Measurements from ENCODE around the gene MRPL17.
A peak's percentile ranks its signal among the peaks of the same experiment; 100 is the strongest.

The MRPL17 gene

GRCh38 chr11:6681949-6682348 lies 1.2 kb downstream of the MRPL17 start:
- DNase-seq = no peak

GRCh38 chr11:6681505-6681904 lies 1.6 kb downstream of the MRPL17 start:
- DNase-seq = no peak

DNA sequence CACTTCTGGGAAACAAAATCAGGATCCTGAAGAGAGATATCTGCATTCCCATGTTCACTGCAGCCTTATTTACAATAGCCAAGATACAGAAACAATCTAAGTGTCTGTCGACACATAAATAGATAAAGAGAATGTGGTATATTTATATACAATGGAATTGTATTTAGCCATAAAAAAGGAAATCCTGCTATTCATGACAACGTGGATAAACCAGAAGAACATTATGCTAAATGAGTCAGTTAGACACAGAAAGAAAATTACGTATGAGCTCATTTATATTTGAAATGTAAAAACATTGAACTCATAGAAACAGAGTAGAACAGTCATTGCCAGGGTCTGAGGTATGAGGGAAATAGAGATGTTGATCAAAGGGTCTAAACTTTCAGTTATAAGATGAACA lies 6.1 kb downstream of the MRPL17 start:
- no peak for DNase-seq

GRCh38 chr11:6674862-6675261 lies 8.3 kb downstream of the MRPL17 start:
- DNase-seq = no peak

DNA sequence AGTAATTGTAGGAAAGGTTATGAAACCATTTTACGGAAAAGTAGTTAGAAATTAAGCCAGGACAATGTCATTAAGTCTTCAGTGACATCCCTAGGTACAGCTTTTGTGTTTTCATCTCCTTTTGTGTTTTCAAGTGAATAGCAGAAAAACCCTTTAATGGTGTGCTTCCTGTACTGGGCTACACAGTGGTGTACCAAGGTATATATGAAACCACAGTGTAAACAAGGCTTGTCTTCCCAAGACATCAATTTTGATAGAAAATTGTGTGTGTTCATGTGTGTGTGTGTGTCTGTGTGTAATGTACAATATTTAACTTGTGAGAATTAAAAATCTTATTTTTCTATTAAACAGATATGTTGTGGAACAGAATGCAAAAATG lies 8.9 kb downstream of the MRPL17 start:
- DNase-seq = no peak

GRCh38 chr11:6673523-6674218 lies 9.5 kb downstream of the MRPL17 start:
- no peak for DNase-seq

DNA sequence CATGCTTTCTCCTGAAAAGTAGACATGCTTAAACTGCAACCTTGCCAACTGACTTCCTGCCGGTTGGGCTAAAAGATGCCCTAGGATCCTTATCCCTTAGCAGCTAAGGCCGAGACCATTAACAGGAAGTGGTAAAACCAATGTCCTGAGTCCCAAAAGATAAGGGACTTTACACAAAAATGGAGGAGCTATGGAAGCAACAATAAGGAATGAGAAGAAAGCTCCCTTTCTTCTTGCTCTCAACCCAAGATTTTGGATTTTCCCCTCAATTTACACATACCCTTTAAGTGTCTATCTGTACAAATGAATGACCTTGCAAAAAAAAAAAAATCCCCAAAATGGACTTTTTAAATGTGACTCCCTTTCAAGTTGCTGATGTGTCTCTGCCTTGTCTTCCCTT lies 11.1 kb downstream of the MRPL17 start:
- no peak for DNase-seq

GRCh38 chr11:6670202-6670830 lies 12.8 kb downstream of the MRPL17 start:
- peak; percentile 34 for DNase-seq

GRCh38 chr11:6667733-6668374 lies 15.3 kb downstream of the MRPL17 start:
- DNase-seq = peak; percentile 80

GRCh38 chr11:6666302-6667183 lies 16.6 kb downstream of the MRPL17 start:
- no peak for DNase-seq

DNA sequence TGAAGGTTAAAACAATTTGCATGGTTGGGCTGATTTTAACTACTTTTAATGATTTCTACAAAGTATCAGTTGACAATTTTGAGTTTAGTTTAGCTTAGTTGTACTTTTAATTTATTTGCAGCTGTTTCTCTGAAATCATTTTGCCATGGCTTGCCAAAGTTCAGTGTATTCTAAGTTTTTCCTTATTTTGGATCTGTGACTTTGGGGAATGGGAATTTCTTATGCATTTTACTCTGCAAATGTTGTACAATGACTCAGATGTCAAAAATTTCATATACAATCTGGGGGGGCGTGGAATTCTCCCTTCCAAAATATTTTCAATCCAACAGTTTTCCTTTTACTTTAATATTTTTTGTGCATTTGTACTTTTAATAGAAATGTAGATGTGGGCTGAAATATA lies 18.6 kb downstream of the MRPL17 start:
- DNase-seq = no peak

DNA sequence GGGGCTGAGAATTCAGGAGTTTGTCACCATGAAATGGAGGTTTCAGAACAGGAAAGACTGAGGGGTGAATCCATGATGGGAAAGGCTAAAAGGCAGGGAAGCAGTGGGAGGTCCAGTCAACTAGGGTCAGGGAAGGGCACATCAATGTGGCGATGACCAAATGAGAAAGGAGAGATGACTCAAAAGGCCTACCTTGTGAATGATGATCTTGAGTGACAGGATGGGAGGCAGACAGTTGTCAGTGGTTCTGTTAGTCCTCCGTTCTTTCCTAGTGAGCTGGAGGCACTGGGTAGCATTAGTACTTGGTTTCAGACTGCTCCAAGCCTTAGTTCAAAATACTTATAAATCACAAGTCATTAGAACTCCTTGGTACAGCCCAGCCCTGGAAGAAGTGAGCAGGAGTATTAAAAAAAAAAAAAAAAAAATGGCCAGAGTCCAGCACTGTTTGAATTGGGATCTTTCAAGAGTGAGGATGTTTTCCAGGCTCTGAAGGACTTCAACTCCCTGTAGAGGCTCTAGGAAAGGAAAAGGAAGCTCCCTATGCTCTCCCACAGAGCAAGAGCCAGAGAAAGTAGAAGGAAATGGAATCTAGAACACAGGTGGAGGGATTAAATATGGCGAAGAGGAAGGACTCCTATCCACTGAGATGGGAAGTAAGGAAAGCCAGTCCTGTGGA lies 19.2 kb downstream of the MRPL17 start:
- DNase-seq = no peak

DNA sequence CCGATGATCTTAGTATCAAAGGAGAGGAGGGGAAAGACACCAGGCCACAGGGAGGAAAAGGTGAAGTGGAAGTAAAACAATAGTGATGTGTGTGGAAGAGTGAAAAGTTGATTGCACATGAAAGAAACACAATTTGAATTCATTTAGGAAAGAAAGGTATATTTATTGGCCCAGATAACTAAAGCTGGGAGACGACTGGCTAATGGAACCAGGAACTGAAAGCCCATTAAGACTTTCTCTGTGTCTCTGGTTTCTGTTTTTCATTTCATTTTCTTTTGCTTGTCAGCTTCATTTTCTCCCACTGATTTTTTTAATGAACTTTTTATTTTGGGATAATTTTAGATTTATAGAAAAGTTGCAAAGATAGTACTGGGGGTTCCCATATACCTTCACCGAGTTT lies 22.4 kb downstream of the MRPL17 start:
- no peak for DNase-seq

DNA sequence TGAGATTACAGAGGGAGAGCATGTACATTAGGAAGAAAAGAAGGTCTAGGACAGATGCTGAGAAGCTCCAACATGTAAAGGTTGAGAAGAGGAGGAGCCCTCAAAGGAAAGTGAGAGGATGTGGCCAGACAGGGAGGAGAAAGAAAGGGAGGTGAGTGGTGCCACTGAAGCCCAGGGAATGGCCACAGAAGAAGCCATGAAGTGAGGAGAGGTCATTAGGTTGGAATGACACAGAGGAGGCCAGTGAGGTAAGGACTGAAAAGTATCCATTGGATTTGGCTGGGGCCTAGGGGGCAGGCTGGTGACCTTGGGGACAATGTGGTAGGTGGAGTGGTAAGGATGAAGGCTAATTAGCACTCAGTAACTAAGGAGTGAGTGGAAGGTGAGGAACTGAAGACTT lies 24.5 kb downstream of the MRPL17 start:
- no peak for DNase-seq

GRCh38 chr11:6657346-6657745 lies 25.8 kb downstream of the MRPL17 start:
- DNase-seq = no peak

- no peak for DNase-seq
Measured at GRCh38 chr11:6656936-6657335, 26.2 kb downstream of the MRPL17 start.

DNA sequence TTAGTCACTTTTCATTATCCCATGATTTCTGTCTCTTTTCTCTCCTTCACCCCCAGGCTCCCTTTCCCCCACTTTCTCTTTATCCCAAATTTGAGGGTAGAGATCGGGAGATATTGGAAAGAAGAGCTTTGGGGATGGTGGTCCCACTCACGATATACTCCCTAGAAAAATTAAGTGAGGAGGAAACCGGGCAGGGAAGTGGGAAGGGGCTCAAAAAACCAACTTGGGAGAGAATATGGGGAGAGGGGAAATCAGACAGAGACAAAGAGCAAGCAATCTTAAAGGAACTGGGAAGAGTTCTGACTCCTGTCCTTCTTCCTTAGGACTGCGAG lies 26.6 kb downstream of the MRPL17 start:
- no peak for DNase-seq

DNA sequence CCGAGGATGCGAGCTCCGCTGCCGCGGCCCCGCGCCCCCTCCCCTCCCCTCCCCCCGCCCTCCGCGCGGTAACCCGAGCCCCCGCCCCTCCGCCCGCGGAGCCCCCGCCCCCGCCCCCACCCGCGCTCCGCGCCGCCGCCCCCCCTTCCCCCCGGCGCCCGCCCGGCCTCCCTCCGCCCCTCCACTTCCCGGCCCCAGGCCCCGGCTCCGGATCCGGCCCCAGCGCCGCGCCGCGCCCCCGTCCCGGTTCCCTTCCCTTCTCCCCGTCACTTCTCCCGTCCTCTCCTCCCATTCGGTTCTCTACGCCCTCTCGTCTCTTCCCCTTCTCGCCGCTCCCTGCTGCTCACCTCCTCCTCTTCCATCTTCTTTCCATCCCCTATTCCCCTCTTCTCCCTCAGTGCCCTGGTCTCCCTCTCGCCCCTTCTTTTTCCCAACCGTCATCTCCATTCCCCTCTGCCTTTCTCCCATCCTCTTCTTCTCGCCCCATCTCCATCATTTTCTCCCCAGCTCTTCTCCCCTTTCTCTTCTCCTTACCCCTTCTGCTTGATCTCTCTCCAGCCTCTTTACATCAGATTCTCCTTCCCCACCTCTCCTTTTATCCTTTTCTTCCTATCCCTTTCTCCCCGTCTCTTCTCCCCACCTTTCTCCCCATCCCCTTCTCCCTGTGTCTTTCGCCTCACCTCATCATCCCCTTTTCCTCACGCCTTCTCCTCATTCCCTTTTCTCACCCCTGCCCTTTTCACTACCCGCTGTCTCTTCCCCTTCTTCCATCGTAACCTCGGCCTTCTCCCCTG lies 27.2 kb downstream of the MRPL17 start, which contains the start of gene DCHS1:
Gene DCHS1, minus strand, starts transcription at position 20 of the 794 bp plus-strand sequence. CDS start 14,196 bp downstream, outside the sequence.
- DNase-seq = no peak

DNA sequence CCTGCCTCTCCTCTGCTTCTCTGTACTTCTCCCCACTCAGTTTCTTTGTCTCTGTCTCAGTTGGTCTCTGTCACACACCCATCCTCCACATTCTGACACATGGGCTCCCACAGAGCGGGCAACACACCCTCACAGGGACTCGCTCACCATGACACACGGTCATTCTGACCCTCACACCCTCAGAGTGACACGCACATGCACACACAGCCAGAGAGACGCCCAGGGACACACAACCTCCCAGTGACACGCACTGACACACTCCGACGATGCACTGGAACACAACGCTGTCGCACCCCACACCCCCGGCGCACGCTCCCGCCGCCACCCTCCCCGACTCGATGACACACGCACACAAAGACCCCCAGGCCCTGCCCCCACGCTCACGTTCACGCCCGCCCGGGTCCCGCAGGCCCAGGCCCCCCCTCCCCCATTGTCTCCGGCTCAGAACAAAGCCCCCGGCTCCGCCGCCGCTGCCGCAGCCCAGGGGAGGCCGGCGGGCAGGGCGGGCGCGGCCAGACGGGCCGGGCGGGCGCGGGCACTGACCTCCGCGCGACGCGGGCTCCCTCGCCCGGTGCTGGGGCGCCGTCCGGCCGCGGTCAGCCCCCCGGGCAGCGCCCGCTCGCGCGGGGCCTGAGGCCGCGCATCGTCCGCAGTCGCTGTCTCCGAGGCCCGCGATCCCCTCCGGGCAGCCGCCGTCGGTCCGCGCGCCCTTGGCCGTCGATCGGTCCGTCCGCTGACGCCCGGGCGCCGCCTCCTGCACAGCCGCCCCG lies 27.9 kb downstream of the MRPL17 start:
- DNase-seq = peak; percentile 38

DNA sequence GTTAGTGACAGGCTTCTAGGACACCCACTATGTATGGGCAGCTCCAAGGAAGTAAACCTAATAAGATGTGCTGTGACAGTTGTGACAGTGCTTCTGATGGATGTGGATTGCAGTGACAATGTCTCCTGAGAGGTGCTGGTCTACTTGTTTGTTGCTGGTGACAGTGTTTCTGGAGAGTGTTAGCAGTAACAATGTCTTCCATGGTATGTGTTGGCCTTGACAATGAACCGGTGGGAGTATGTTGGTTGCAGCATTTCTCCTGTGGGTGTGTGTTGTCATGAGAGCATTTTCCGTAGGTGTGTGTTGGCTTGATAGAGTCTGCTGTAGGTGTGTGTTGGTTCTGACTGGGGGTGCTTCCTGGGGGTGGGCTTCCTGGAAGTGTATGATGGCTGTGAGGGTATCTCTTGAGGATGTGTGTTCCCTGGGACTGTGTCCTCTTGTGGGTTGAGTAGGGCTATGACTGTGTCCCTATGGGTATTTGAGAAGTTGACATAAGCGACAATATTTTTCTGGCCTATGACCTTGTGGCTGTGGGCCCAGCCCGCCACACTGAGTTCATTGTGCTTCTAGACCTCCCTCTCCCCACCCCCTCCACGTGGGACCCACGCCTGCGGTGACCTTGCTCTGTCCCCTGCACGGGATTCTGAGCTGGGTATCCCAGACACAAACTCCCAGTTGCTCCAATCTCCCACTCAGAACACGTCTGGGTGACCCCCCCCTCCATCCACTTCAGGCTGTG lies 28.7 kb downstream of the MRPL17 start:
- no peak for DNase-seq

Measured in CD4-positive, alpha-beta T cell treated with Interleukin-12 subunit alpha and Interleukin-12 subunit beta, for 1 hour (primary cell).